ENCODE data around the gene ERI2.

ERI2 gene, protein sequence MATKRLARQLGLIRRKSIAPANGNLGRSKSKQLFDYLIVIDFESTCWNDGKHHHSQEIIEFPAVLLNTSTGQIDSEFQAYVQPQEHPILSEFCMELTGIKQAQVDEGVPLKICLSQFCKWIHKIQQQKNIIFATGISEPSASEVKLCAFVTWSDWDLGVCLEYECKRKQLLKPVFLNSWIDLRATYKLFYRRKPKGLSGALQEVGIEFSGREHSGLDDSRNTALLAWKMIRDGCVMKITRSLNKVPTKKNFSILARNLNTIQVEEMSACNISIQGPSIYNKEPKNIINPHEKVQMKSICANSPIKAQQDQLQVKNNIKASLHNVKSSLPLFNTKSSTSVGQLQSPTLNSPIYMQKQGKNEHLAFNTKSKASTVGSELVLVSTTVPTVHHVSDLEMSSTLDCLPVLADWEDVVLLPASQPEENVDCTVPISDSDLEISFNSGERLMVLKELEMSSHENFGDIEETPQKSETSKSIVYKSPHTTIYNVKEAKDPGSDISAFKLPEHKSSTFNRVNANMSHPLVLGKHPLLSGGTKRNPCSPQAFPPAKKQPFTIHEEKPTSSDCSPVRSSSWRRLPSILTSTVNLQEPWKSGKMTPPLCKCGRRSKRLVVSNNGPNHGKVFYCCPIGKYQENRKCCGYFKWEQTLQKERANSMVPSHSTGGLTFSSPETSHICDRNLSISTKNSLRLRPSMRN

GRCh38 chr16:20806168-20807050 lies at the start of gene ERI2, which contains the start of gene REXO5:
TSS of gene ERI2 (minus strand) at chr16:20806472. CDS start at chr16:20806430, 42 bp downstream.
TSS of gene REXO5 (plus strand) at chr16:20806527. CDS start at chr16:20806954, 427 bp downstream.
- DNase-seq, result peak; percentile 89

GRCh38 chr16:20854963-20855362 lies 48.7 kb upstream of the ERI2 start:
- DNase-seq, result no peak

DNA sequence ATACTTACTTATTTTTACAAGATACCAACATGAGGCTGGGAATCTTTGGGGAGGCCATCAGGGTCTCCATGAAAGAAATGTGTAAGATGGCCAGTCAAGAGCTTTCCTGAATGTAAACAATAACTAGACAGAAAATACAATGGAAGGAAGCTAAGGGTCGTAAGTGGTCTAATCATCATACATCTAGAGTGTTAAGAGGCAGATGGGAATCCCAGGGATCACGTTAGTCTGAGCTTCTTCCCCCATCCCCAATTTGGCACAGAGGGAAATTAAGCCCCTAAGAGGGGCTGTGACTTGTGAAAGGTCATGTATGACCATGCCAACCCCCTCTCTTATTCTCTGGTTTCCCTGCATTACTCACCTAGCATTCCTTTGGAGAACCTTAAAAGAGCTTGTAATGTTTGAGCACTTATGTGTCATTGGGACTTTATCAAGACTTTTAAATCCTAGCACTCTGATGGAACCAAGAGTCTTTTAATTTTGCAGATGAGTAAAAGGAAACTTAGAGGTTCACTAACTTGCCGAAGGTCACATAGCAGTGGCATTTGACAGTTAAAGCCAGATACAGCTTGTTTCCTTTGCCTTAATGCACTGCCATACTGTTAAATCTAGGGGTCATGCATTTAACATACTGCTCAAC lies 47.8 kb upstream of the ERI2 start:
- no peak for DNase-seq

- DNase-seq, result no peak
Observed at GRCh38 chr16:20853143-20853542, 46.9 kb upstream of the ERI2 start.

- DNase-seq, result no peak
Observed at GRCh38 chr16:20851601-20852000, 45.3 kb upstream of the ERI2 start.

DNA sequence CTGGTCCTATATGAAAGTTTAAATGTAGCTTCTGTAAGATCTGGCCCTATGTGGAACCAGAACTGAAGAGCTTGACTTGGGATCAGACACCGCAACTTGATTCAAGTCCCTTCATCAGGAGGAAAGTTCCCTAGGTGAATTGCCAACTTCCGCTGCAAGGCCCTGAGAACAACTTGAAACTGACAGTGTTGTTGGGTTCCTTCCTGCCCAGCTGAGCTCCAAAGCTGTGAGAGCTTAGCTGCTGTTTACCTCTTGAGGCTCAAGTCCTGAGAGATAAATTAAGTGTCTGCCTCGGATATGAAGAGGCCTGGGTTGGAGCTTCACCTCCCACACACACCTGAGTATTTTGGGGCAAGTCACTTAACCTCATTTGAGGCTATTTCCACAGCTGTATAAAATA lies 44.7 kb upstream of the ERI2 start:
- no peak for DNase-seq

DNA sequence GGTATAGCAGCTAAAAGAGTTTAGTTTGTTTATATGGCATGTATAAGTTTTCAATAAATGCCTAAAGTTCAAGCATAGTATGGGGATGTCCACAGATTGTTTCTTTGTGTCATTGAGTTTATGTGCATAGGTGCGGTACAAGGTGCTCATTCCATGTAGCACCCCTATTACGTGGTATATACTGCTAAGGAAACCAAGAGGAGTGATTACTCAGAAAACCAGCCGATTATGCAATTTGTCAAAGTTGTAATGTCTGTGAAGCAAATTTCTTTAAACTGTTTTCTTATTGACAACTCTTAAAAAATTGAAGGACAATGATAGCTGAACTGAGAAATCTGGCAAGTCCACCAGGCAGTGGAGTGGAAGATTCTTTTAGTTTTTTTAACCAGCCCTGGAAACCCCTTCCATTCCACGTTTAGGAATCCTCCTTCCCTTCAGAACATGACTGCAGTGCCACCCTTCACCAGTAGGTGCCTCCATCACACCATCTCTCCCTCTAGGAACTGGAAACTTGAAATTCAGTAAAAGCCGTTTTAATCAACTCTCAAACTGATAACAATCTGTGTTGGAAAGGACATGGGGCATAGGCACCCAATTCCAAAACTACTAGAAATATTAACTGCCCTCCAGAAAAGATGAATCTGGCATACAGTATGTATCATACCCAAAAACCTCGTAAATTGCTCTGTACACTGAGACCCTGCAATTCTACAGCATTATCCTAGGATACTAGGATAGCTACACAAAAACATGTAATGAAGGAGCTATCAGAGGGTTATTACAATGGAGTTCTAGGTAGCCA lies 43.5 kb upstream of the ERI2 start:
- DNase-seq, result peak; percentile 60

DNA sequence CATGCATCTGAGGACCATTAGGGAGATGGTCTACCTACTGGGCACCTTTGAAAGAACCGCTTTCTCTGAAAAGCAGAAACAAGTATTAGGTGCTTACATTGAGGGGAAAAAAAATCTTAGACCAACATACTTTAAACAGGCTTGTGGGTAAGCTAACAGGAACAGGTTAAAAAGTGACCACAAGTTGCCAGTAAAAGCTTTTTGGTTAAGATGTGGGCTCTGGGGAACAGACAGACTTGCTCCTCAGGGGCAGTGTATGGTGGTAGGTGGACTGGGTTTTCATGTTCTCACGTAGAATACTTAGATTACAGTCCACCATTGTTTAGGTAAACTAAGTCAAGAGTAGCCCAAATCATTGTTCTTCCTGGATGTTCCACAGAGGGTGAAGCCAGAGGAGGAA lies 41.3 kb upstream of the ERI2 start:
- no peak for DNase-seq

GRCh38 chr16:20846551-20846950 lies 40.3 kb upstream of the ERI2 start:
- DNase-seq, result no peak

DNA sequence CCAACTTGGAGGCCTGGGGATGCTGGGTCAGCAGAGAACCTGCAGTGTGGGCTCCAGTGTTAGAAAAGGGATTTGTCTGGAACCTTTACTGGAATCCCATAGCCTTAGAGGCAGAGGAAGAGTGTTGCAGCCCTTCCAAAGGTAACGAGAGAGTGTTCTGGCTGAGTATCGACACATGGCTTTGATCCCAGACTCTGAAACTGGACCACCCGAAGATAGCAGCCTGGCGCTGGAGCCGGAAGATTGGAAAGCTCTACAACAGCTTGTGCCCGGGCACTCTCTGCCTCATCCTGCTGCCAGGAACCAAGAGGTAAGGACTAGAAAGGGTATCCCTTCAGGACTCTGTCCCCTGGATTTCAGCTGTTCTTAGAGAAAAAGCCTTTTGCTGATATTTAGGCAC lies 39.8 kb upstream of the ERI2 start:
- no peak for DNase-seq

DNA sequence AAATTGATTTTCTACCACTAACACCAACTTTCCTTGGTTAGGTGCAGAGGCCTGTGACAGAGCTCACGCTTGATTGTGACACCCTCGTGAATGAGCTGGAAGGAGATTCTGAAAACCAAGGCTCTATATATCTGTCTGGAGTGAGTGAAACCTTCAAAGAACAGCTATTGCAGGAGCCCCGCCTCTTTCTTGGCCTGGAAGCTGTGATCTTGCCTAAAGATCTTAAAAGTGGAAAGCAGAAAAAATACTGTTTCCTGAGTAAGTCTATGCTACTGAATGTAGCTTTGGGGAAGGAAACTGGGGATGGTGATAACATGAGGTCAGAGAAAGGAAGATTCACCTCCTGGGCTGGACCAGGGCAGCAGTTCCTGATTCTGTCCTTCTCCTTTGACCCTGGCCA lies 38.3 kb upstream of the ERI2 start:
- DNase-seq, result no peak

DNA sequence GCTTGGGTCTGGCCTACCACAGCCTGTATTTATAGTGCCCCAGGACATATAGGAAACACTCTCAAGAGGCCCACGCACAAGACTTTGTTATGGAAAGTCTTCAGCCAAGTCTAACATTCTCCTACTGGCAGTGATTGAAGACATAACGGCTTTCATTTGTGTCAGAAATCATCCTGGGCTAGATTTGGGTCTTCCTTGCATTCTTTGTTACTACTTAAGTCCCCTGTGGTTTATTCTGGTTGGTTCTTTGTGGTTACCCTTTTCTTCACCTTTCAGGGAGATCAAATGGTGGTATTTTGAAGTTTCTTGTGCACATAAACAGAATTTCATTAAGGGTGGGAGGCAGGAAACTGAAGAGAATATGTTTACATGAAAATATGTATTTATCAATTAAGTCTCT lies 37.8 kb upstream of the ERI2 start:
- DNase-seq, result no peak

DNA sequence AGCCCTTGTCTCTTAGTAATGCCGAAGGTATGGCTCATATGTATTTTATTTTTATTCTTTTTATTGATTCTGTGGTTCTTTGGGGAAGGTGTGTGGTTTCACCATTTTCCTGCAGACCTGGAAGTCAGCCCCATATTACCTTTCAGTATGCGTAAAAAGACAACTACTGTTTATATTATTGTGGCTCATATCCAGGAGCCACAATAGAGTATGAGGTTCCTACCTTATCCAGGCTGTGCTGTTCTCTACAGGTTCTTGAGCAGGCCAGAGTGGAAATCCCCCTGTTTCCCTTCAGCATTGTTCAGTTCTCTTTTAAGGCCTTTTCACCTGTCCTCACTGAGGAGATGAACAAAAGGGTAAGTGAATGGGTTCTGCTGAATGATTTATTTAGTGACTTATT lies 33.2 kb upstream of the ERI2 start:
- DNase-seq, result no peak

GRCh38 chr16:20838240-20838639 lies 32.0 kb upstream of the ERI2 start:
- no peak for DNase-seq

DNA sequence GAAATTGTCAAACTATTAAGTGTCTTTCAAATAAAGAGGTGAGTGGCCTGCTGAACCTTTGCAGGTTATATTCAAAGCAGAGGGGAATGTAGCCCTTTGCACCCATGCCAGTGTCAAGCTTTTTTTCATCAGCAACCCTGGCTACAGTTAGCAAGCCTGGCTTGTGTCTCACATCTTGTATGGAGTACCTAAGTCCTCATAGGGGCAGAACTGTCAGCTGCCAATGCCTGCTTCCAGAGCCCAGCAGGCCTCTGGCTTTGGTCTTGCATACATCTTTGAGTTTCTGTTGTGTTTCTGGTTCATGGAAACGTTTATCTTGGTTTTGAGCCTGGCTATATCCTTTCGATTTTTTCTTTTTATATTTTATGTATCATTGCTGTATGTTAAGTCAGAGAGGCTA lies 26.8 kb upstream of the ERI2 start:
- DNase-seq, result no peak

DNA sequence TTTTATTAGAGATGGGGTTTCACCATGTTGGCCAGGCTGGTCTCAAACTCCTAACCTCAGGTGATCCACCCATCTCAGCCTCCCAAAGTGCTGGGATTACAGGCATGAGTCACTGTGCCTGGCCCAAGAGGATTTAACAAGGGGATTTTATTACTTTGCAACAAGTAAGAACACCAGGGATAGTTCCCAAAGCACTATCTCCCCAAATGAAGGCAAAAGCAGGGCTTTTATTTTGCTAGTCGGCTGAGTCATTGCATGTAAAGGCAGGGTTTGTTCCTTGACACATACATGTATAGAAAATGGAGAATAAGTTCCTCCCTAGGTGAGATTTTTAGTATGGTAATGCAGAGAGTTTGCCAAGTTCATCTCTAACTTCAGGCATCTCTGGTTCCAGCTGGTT lies 24.1 kb upstream of the ERI2 start:
- DNase-seq, result no peak

GRCh38 chr16:20829536-20829935 lies 23.3 kb upstream of the ERI2 start:
- DNase-seq, result no peak

DNA sequence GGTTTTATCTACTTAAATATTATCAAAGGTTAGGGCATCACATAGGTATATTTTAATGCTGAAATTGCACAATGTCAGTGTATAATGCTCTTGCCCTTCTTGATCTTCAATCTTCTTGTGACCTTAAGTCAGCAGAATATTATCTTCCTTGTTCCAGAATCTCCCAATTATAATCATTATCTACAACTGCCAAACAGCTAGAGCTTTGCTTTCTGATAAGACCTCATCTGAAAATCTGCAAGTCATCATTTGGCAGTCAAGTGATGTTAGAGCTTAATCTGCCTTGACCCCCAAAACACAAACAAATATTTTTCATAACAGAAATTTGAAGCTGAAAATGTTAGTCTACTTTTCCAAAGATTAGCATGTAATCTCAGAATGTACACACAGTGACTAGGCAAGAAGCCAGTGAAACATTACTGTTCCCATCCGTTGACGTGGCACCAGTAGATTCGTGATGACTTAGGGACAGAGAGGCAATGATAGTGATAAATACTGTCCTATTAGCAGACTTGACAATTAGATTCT lies 19.8 kb upstream of the ERI2 start:
- no peak for DNase-seq

DNA sequence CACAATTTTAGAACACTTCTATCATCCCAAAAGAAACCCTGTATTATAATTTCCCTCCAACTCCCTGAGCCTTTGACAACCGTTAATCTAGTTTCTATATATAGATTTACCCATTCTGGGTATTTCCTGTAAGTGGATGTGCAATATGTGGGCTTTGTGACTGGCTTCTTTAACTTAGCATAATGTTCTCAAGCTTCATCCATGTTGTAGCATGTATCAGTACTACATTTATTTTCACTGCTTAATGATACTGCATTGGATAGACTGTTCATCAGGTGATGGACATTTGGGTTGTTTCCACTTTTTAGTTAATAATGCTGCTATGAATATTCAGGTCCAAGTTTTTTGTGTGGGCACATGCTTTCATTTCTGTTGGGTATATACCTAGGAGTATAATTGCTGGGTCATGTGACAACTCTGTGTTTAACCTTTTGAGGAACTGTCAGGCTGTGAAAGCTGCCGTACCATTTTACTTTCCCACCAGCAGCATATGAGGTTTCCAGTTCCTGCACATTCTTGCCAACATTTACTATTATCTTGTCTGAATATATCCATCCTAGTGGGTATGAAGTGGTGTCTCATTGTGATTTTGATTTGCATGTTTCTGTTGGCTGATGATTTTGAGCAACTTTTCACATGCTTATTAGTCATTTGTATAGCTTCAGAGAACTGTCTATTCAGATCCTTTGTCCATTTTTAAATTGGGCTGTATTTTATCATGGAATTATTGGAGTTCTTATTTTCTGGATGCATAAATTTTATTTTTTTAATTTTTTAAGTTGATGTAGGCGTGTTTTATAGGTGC lies 16.5 kb upstream of the ERI2 start:
- no peak for DNase-seq

DNA sequence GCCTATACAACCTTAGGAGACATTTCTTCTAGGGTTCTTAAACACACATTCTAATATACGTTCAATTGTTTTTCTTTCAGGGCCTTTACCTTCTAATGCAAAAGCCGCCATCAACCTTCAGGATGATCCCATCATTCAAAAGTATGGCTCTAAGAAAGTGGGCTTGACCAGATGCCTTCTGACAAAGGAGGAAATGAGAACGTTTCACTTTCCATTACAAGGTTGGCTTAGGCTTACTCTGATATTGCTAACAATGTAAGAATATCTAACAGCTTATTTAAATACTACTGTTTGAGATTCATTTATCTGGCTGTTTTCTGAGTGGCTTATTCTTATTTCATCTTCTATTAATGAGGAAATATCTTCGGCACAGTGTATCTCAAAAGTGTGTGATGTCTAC lies 15.4 kb upstream of the ERI2 start:
- DNase-seq, result no peak

Data from RPMI8226 (cell line).